Gastroesophageal sphincter (tissue), 4 donors: ENCODE measurements around the gene GABRR2. TPM values are rescaled to one million over a fixed set of nuclear protein-coding genes. Genes with fewer than 3 reads are reported as not detected.

Experiments used
- ATAC-seq: fragments of 150-250 bp; one replicate; pipeline ENCODE4 v1.9.1; 2016; ENCODE audit warnings: mild to moderate bottlenecking, moderate library complexity
- H3K27ac ChIP-seq, 4 donors: fragments of 200-600 bp; sonication (generic) in 3 of 4; 1 replicate in 3 of 4; 2 replicates in 1 of 4; pipeline ENCODE4 v1.5.1; 2016 to 2019
- H3K27me3 ChIP-seq: fragments of 200-600 bp; sonication (generic); one replicate; pipeline ENCODE4 v1.5.1; 2019
- H3K36me3 ChIP-seq, 2 donors: fragments of 200-600 bp; sonication (generic); one replicate each; pipeline ENCODE4 v1.5.1; 2019; ENCODE audit warnings: control low read depth in 1 of 2
- H3K4me1 ChIP-seq, 3 donors: fragments of 200-600 bp; sonication (generic); 1 replicate in 2 of 3; 2 replicates in 1 of 3; pipeline ENCODE4 v1.5.1; 2016 to 2019; ENCODE audit warnings: control low read depth in 2 of 3
- H3K4me3 ChIP-seq, 2 donors: fragments of 200-600 bp; sonication (generic); one replicate each; pipeline ENCODE4 v1.5.1; 2019; ENCODE audit warnings: mild to moderate bottlenecking in 1 of 2, moderate library complexity in 1 of 2
- H3K9me3 ChIP-seq, 3 donors: fragments of 200-600 bp; sonication (generic); one replicate each; pipeline ENCODE4 v1.5.1; 2017 to 2019; ENCODE audit warnings: control low read depth in 2 of 3
- EP300 ChIP-seq: sonication (generic); formaldehyde crosslinking; IDR thresholded peaks from one replicate; pipeline ENCODE4 v1.6.1; 2017; ENCODE audit warnings: antibody characterized with exemption, mild to moderate bottlenecking
- POLR2A ChIP-seq, 2 donors: fragments of 450-650 bp; IDR thresholded peaks; one replicate each; pipeline ENCODE4 v1.6.1; 2017; ENCODE audit warnings: antibody characterized with exemption in 2 of 2, mild to moderate bottlenecking in 2 of 2, moderate library complexity in 1 of 2
- POLR2AphosphoS5 ChIP-seq: sonication (generic); formaldehyde crosslinking; IDR thresholded peaks from one replicate; pipeline ENCODE4 v1.6.1; 2017; ENCODE audit warnings: antibody characterized with exemption
- WGBS, 2 donors: methylation state at CpG; one replicate each; pipeline ENCODE4 v1.1.5; 2018; ENCODE audit warnings: low coverage in 1 of 2; 5-methylcytosine and 5-hydroxymethylcytosine counted together
- total RNA-seq, 4 donors: library from RNA; depleted of rRNA; stranded (reverse); fragments of >200 nt; gene quantifications; one replicate each; pipeline ENCODE4 v1.1.0, GENCODE V29; 2016
- TF ChIP-seq, protein P1 (sequence below), 4 experiments: fragments of 200-600 bp in 2 of 4; fragments of 450-650 bp in 2 of 4; sonication (generic) in 1 of 4; IDR thresholded peaks; one replicate each; pipeline ENCODE4 v1.5.1; 2017 to 2019; ENCODE audit warnings: antibody characterized with exemption in 4 of 4, mild to moderate bottlenecking in 2 of 4, moderate library complexity in 2 of 4

The GABRR2 gene
- total RNA-seq, 4 donors from 2014 or later = 0.30 to 1.3 TPM; not detected in 2

DNA sequence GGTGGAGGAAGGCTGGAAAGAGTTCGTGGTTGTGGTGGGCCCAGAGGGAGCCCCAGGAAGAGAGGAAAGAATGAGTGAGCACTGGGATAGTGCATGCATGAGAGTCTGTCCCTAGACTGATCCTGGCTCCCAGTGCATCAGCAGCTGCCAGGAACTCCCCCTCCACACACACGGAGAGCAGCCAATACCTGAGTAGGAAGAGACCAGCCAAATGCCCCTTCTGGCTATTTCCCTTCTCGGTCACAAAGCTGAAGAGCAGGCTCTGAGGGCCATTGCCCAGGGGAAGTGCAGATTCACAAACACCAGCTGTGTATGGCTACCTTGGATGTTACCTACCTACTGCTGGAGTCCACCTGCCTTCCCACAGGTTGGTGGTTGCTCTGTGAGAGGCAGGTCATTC, 45.1 kb downstream of the GABRR2 start:
- WGBS, 2 donors = 56 to 60% methylated on average over 1 to 3 of the region's 3 CpGs
- no peak for ATAC-seq
- H3K4me1 ChIP-seq = no peaks in the 10 kb centered on the region
- no peaks in the 10 kb centered on the region for H3K36me3 ChIP-seq
- no peak overlapping the region for H3K4me3 ChIP-seq
- H3K27ac ChIP-seq = no peak overlapping the region
- H3K27me3 ChIP-seq = no peaks in the 10 kb centered on the region
- TF ChIP-seq EP300 (no peak), POLR2AphosphoS5 (no peak), POLR2A (IDR thresholded peaks at IDR 0.05) (no peak)
- H3K9me3 ChIP-seq = no peaks in the 10 kb centered on the region

DNA sequence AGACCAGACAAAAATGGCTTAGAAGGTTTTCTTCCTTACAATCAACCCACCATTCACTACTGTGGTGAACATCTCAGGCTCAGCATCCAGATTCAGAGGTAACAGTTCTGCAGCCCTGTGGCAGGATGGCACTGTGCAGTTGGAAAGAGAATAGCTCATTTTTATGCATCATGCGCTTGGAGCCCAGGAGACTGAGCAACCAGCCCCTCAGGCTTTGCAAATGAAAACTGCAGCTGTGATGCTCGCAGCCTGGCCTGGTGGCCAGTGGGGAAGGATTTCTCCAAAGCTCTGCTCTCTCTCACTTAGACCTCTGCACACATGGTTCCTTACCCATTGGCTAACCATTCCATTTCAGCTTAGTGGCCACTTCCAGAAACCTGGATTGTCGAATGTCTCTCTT, 45.8 kb downstream of the GABRR2 start:
- 100% methylated on average over 2 to 3 of the region's 3 CpGs for WGBS, 2 donors
- H3K36me3 ChIP-seq = no peaks in the 10 kb centered on the region
- H3K4me1 ChIP-seq = no peaks in the 10 kb centered on the region
- TF ChIP-seq, protein P1, sequence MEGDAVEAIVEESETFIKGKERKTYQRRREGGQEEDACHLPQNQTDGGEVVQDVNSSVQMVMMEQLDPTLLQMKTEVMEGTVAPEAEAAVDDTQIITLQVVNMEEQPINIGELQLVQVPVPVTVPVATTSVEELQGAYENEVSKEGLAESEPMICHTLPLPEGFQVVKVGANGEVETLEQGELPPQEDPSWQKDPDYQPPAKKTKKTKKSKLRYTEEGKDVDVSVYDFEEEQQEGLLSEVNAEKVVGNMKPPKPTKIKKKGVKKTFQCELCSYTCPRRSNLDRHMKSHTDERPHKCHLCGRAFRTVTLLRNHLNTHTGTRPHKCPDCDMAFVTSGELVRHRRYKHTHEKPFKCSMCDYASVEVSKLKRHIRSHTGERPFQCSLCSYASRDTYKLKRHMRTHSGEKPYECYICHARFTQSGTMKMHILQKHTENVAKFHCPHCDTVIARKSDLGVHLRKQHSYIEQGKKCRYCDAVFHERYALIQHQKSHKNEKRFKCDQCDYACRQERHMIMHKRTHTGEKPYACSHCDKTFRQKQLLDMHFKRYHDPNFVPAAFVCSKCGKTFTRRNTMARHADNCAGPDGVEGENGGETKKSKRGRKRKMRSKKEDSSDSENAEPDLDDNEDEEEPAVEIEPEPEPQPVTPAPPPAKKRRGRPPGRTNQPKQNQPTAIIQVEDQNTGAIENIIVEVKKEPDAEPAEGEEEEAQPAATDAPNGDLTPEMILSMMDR (IDR thresholded peaks at IDR 0.05) = no peak
- no peak for TF ChIP-seq POLR2A (IDR thresholded peaks at IDR 0.05)
- no peak for TF ChIP-seq POLR2AphosphoS5
- TF ChIP-seq EP300 = no peak
- H3K27me3 ChIP-seq = no peaks in the 10 kb centered on the region
- no peaks in the 10 kb centered on the region for H3K9me3 ChIP-seq
- H3K4me3 ChIP-seq = no peak overlapping the region
- no peak for ATAC-seq
- H3K27ac ChIP-seq = no peak overlapping the region

DNA sequence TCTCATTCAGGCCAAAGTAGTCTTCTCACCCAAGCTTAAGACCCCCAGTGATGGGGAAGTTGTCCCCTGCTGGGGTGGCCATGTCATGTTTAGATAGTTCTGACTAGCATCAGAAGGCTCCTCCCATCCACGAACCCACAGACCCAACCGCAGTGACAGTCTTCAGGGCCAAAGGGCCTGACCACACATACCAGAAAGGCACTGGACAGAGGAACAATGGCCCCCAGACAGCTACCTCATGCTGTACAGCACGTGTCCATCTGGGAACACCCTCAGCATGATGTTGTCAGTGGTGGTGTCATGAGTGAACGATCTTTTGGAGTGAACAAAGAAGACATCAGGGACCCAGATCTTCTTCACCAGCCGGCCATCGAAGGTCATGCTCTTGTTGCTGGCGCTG, 46.3 kb downstream of the GABRR2 start:
- H3K27me3 ChIP-seq = no peaks in the 10 kb centered on the region
- no peak for TF ChIP-seq EP300
- TF ChIP-seq, protein P1 (IDR thresholded peaks at IDR 0.05) = no peak
- no peak for TF ChIP-seq POLR2AphosphoS5
- TF ChIP-seq POLR2A (IDR thresholded peaks at IDR 0.05) = no peak
- no peaks in the 10 kb centered on the region for H3K9me3 ChIP-seq
- H3K4me3 ChIP-seq = no peak overlapping the region
- ATAC-seq = no peak
- H3K27ac ChIP-seq = no peak overlapping the region
- H3K4me1 ChIP-seq = no peaks in the 10 kb centered on the region
- 83 to 100% methylated on average over 2 to 4 of the region's 7 CpGs for WGBS, 2 donors
- no peaks in the 10 kb centered on the region for H3K36me3 ChIP-seq

DNA sequence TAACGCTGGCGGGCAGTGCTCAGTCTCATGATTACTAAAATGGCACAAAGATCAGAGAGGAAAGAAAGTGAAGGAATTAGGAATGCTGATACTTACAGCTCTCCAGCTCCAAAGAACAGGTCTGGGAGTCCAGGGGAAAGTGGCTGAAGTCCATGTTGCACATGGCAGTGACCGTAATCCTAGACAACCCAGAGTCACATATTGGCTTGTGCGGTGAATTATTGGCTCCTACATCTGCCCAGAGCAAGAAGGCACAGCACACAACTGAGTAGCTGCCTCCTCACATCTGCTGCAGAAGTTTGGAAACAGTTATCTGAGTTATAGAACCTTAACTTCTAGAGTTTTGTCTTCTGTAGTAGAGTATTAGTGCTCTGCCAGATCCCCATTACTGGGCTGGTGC, 47.2 kb downstream of the GABRR2 start:
- no peak for ATAC-seq

DNA sequence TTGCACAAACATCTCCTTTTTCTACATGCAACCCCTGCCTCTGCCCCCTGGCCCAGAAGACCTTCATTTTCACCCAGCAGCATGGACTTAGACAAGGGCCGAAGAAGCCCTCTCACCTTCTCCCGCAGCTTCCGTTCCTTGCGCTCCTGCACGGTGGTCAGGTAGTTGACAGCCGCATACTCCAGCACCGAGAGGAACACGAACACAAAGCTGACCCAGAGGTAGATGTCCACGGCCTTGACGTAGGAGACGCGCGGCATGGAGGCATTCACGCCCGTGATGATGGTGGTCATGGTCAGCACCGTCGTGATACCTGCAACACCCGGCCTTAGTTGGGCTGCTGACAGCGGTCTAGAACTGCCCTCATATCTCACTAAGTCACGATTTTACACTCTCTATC, 50.8 kb downstream of the GABRR2 start:
- Histone ChIP-seq H3K9me3 (no peaks in the 10 kb centered on the region), H3K27ac (no peak overlapping the region), H3K27me3 (no peaks in the 10 kb centered on the region), H3K4me1 (no peaks in the 10 kb centered on the region), H3K4me3 (no peak overlapping the region), H3K36me3 (no peaks in the 10 kb centered on the region)
- 83% methylated on average over 1 of the region's 20 CpGs; no CpG with 5 or more reads in 1 of the 2 donors for WGBS, 2 donors
- TF ChIP-seq, protein P1 (IDR thresholded peaks at IDR 0.05) = no peak
- TF ChIP-seq EP300 (no peak), POLR2AphosphoS5 (no peak), POLR2A (IDR thresholded peaks at IDR 0.05) (no peak)
- ATAC-seq = no peak

More for the DNA sequence above, 47.2 kb downstream of the GABRR2 start:
- WGBS, 2 donors = 76 to 100% methylated on average over 2 to 3 of the region's 4 CpGs
- TF ChIP-seq POLR2A (IDR thresholded peaks at IDR 0.05) (no peak), POLR2AphosphoS5 (no peak), EP300 (no peak)
- TF ChIP-seq, protein P1 (IDR thresholded peaks at IDR 0.05) = no peak
- H3K27ac ChIP-seq = no peak overlapping the region
- H3K9me3 ChIP-seq = no peaks in the 10 kb centered on the region
- H3K36me3 ChIP-seq = no peaks in the 10 kb centered on the region
- H3K4me1 ChIP-seq = no peaks in the 10 kb centered on the region
- H3K27me3 ChIP-seq = no peaks in the 10 kb centered on the region
- H3K4me3 ChIP-seq = no peak overlapping the region
